HCT116 (cell line): ENCODE results near the gene KRT38. TPM values are rescaled to one million over a fixed set of nuclear protein-coding genes. Genes with fewer than 3 reads are reported as not detected.

Source experiments
- ATAC-seq: fragments of 200-7000 bp; cut with Tn5 transposase; 2 replicates; pipeline ENCODE4 v1.9.1; 2020; ENCODE audit warnings: mild to moderate bottlenecking, moderate library complexity
- BruUV-seq: library from RNA; stranded (reverse); fragments of 400-500 nt; replicated peaks from 2 replicates; lab custom pipeline; 2021; lab: Mats Ljungman, UMichigan
- CTCF ChIA-PET: fragments of 300-600 bp; sonication (Branson Sonifier 250); formaldehyde crosslinking; loops from one replicate; lab custom pipeline; 2021; ENCODE audit warnings: antibody characterized with exemption; lab: Charles Lee
- POLR2A ChIA-PET: fragments of 300-600, 350-600 bp; sonication (Branson Sonifier 250); formaldehyde crosslinking; loops from one replicate; lab custom pipeline; 2021; ENCODE audit warnings: antibody characterized with exemption; lab: Charles Lee
- RAD21 ChIA-PET, 2 experiments: fragments of 300-600 bp; sonication (Branson Sonifier 250); formaldehyde crosslinking; loops; one replicate each; lab custom pipeline; 2023; ENCODE audit warnings: low total read pairs in 2 of 2; ENCODE audit not compliant: uncharacterized antibody in 2 of 2, unreplicated experiment in 2 of 2, low non-redundant PET in 1 of 2; lab: Charles Lee
- DNase-seq: peaks from one replicate; pipeline ENCODE4 v3.0.0-alpha.2; 2010; ENCODE audit warnings: low read depth, low spot score
- H2AFZ ChIP-seq: fragments of 200-600 bp; shearing (Covaris generic), sonication (generic); 2 replicates; pipeline ENCODE4 v1.6.1; 2017; ENCODE audit warnings: low read depth, mixed run types, mixed read lengths, antibody characterized with exemption, low read length; ENCODE audit not compliant: poor library complexity, severe bottlenecking
- H3K27ac ChIP-seq: 2 replicates; pipeline ENCODE4 v1.5.1; 2012; ENCODE audit warnings: low read depth, low read length
- H3K27me3 ChIP-seq: fragments of 200-600 bp; sonication (generic); 2 replicates; pipeline ENCODE4 v1.6.1; 2016; ENCODE audit warnings: mixed run types, low read length, mixed read lengths; ENCODE audit not compliant: insufficient read depth
- H3K36me3 ChIP-seq, 2 experiments: fragments of 200-500 bp in 1 of 2; fragments of 200-600 bp in 1 of 2; sonication (Bioruptor generic) in 1 of 2; sonication (generic) in 1 of 2; 2 replicates each; pipeline versions ENCODE4 v1.5.1 to v1.6.1; 2014 to 2016; ENCODE audit warnings: low read length in 2 of 2, inconsistent platforms in 1 of 2, mixed read lengths in 1 of 2, mixed run types in 1 of 2; ENCODE audit not compliant: insufficient read depth in 2 of 2, control insufficient read depth in 1 of 2
- H3K4me1 ChIP-seq, 2 experiments: fragments of 200-600 bp in 1 of 2; sonication (generic) in 1 of 2; 2 replicates each; pipeline versions ENCODE4 v1.5.1 to v1.6.1; 2012 to 2017; ENCODE audit warnings: low read length in 2 of 2, inconsistent platforms in 1 of 2, mild to moderate bottlenecking in 1 of 2, mixed read lengths in 1 of 2, mixed run types in 1 of 2, moderate library complexity in 1 of 2; ENCODE audit not compliant: insufficient read depth in 2 of 2, control insufficient read depth in 1 of 2
- H3K4me2 ChIP-seq: fragments of 200-600 bp; sonication (generic); 2 replicates; pipeline ENCODE4 v1.6.1; 2017; ENCODE audit warnings: mixed run types, low read length, mixed read lengths
- H3K4me3 ChIP-seq, 2 experiments: fragments of 200-600 bp in 1 of 2; sonication (generic) in 1 of 2; replicated peaks in 1 of 2; 2 replicates each; pipeline ENCODE4 v1.5.1; 2011 to 2016; ENCODE audit warnings: low read length in 2 of 2, control low read depth in 1 of 2, low read depth in 1 of 2, mild to moderate bottlenecking in 1 of 2, mixed read lengths in 1 of 2, mixed run types in 1 of 2
- H3K79me2 ChIP-seq: fragments of 200-600 bp; sonication (generic); 2 replicates; pipeline ENCODE4 v1.6.1; 2017; ENCODE audit warnings: mild to moderate bottlenecking, mixed run types, low read length, moderate library complexity, mixed read lengths; ENCODE audit not compliant: insufficient read depth
- H3K9ac ChIP-seq: fragments of 200-600 bp; sonication (generic); 2 replicates; pipeline ENCODE4 v1.6.1; 2016; ENCODE audit warnings: low read length, mixed read lengths
- H3K9me2 ChIP-seq: fragments of 200-600 bp; sonication (generic), shearing (Covaris generic); 2 replicates; pipeline ENCODE4 v1.6.1; 2017; ENCODE audit warnings: mixed run types, mild to moderate bottlenecking, moderate library complexity; ENCODE audit not compliant: insufficient read depth
- H3K9me3 ChIP-seq, 2 experiments: fragments of 200-500 bp in 1 of 2; fragments of 200-600 bp in 1 of 2; sonication (Bioruptor generic) in 1 of 2; sonication (generic) in 1 of 2; 2 replicates each; pipeline ENCODE4 v1.6.1; 2014 to 2017; ENCODE audit warnings: low read length in 2 of 2, mixed read lengths in 2 of 2, inconsistent platforms in 1 of 2, low read depth in 1 of 2, mild to moderate bottlenecking in 1 of 2, mixed run types in 1 of 2, moderate library complexity in 1 of 2; ENCODE audit not compliant: control insufficient read depth in 1 of 2, insufficient read depth in 1 of 2
- H4K20me1 ChIP-seq: fragments of 200-600 bp; sonication (generic), shearing (Covaris generic); 2 replicates; pipeline ENCODE4 v1.6.1; 2017; ENCODE audit warnings: mixed run types, mild to moderate bottlenecking, moderate library complexity; ENCODE audit not compliant: insufficient read depth
- ATF3 ChIP-seq: IDR thresholded peaks from 2 replicates; pipeline ENCODE4 v1.6.1; 2012
- CBX3 ChIP-seq: IDR thresholded peaks from 2 replicates; pipeline ENCODE4 v1.6.1; 2012; ENCODE audit warnings: low read depth
- CTCF ChIP-seq, 3 experiments: fragments of 200-600 bp in 1 of 3; sonication (generic) in 1 of 3; IDR thresholded peaks in 2 of 3; conservative IDR thresholded peaks in 1 of 3; 2 replicates each; pipeline ENCODE4 v1.5.1; 2012 to 2017; ENCODE audit warnings: low read depth in 2 of 3, low read length in 2 of 3, antibody characterized with exemption in 1 of 3, borderline replicate concordance in 1 of 3, control low read depth in 1 of 3, mild to moderate bottlenecking in 1 of 3, mixed read lengths in 1 of 3, mixed run types in 1 of 3, moderate library complexity in 1 of 3; ENCODE audit not compliant: insufficient read depth in 1 of 3
- ELF1 ChIP-seq: IDR thresholded peaks from 2 replicates; pipeline ENCODE4 v1.6.1; 2012; ENCODE audit warnings: low read depth, borderline replicate concordance
- EZH2 ChIP-seq: fragments of 200-600 bp; sonication (generic); IDR thresholded peaks from 2 replicates; pipeline ENCODE4 v1.6.1; 2017; ENCODE audit warnings: antibody characterized with exemption, mixed run types
- FOSL1 ChIP-seq: IDR thresholded peaks from 2 replicates; pipeline ENCODE4 v1.6.1; 2012; ENCODE audit warnings: low read depth
- JUND ChIP-seq: IDR thresholded peaks from 2 replicates; pipeline ENCODE4 v1.6.1; 2012
- POLR2AphosphoS5 ChIP-seq: IDR thresholded peaks from 2 replicates; pipeline ENCODE4 v1.6.1; 2011; ENCODE audit warnings: mild to moderate bottlenecking, low read depth, low read length, moderate library complexity
- YY1 ChIP-seq: IDR thresholded peaks from 2 replicates; pipeline ENCODE4 v1.6.1; 2011; ENCODE audit warnings: low read length, low read depth, moderate library complexity, mild to moderate bottlenecking; ENCODE audit not compliant: insufficient replicate concordance; ENCODE audit errors: extremely low read depth
- ZBTB33 ChIP-seq: IDR thresholded peaks from 2 replicates; pipeline ENCODE4 v1.6.1; 2011; ENCODE audit warnings: mild to moderate bottlenecking, low read length, moderate library complexity; ENCODE audit not compliant: insufficient replicate concordance; ENCODE audit errors: extremely low read depth
- intact Hi-C: fragments of 100-400 bp; cut with micrococcal nuclease; formaldehyde crosslinking; loops from 2 replicates; pipeline ENCODE4 v1.10.0; 2022
- total RNA-seq: library from RNA; stranded (reverse); gene quantifications from one replicate; pipeline ENCODE4 v1.2.1, GENCODE V29; 2021; ENCODE audit not compliant: unreplicated experiment

KRT38 gene
- total RNA-seq, 1 experiment from 2014 or later, result not detected

- Histone ChIP-seq H3K4me3 (no peak overlapping the region), H3K4me2 (no peak overlapping the region), H2AFZ (no peak overlapping the region), H3K79me2 (no peaks in the 10 kb centered on the region), H4K20me1 (no peaks in the 10 kb centered on the region), H3K27me3 (no peaks in the 10 kb centered on the region), H3K36me3 (no peaks in the 10 kb centered on the region), H3K9me2 (no peaks in the 10 kb centered on the region), H3K9ac (no peak overlapping the region), H3K27ac (no peak overlapping the region), H3K9me3 (peaks cover 3 to 7% of the 10 kb centered on the region in 2 experiments; a peak in 1 of 4 replicates), H3K4me1 (peaks cover 15 to 26% of the 10 kb centered on the region in 2 experiments)
- no peak for TF ChIP-seq EZH2
- TF ChIP-seq YY1, result no peak
- TF ChIP-seq ZBTB33, result no peak
- no peak for TF ChIP-seq ATF3
- no peak for TF ChIP-seq CTCF (IDR thresholded peaks at IDR 0.05 in 2 of 3, conservative IDR thresholded peaks at IDR 0.05 in 1 of 3; ENCODE audit: borderline replicate concordance in 1 of 3, insufficient read depth in 1 of 3, low read depth in 2 of 3, low read length in 2 of 3)
- TF ChIP-seq ELF1, result no peak
- TF ChIP-seq CBX3, result no peak
- no peak for TF ChIP-seq JUND
- TF ChIP-seq FOSL1, result no peak
- TF ChIP-seq POLR2AphosphoS5, result no peak
- no TSS peak for BruUV-seq
- intact Hi-C loops, result no loop called here
- DNase-seq (no peak), ATAC-seq (no peak)
- ChIA-PET CTCF (no interaction called here), RAD21 (no interaction called here), POLR2A (no interaction called here)
These were observed 27.6 kb upstream of the KRT38 start for GRCh38 chr17:41468346-41468745.
